ENCODE data around the gene MYBPC2.

The MYBPC2 gene

GRCh38 chr19:50511069-50511822 lies 78.6 kb downstream of the MYBPC2 start, which contains the start of gene JOSD2:
Gene JOSD2 (minus strand): TSS chr19:50511191. CDS start chr19:50510431, 760 bp downstream.
- ATAC-seq: peak; percentile 96
- TF ChIP-seq ZFP3 (CRISPR knock-in tag; IDR thresholded peaks at IDR 0.05) (peak; percentile 68), ZNF565 (CRISPR knock-in tag; conservative IDR thresholded peaks at IDR 0.05; ENCODE audit: low read depth) (0 out of 2 replicates have a peak, but pooled peaks have one; percentile 60), PPARA (CRISPR knock-in tag; IDR thresholded peaks at IDR 0.05; ENCODE audit: borderline replicate concordance) (no peak), PATZ1 (CRISPR knock-in tag; IDR thresholded peaks at IDR 0.05; ENCODE audit: borderline replicate concordance) (peak; percentile 45; the same call in 1 of the 2 replicates), TSHZ2 (CRISPR knock-in tag; IDR thresholded peaks at IDR 0.05) (0 out of 2 replicates have a peak, but pooled peaks have one; percentile 51)

GRCh38 chr19:50512112-50512998 lies 79.7 kb downstream of the MYBPC2 start:
- no peak for ATAC-seq
- no peak for TF ChIP-seq PATZ1 (CRISPR knock-in tag; IDR thresholded peaks at IDR 0.05; ENCODE audit: borderline replicate concordance)
- TF ChIP-seq SNAI2 (CRISPR knock-in tag; IDR thresholded peaks at IDR 0.05): no peak
- no peak for TF ChIP-seq POU6F1 (CRISPR knock-in tag; IDR thresholded peaks at IDR 0.05; ENCODE audit: borderline replicate concordance, low read depth)
- no peak for TF ChIP-seq ZFP30 (CRISPR knock-in tag; IDR thresholded peaks at IDR 0.05)

- TF ChIP-seq CSRNP3 (CRISPR knock-in tag; IDR thresholded peaks at IDR 0.05) (no peak), ZC3H10 (CRISPR knock-in tag; IDR thresholded peaks at IDR 0.05) (no peak)
- TF ChIP-seq, protein P1, sequence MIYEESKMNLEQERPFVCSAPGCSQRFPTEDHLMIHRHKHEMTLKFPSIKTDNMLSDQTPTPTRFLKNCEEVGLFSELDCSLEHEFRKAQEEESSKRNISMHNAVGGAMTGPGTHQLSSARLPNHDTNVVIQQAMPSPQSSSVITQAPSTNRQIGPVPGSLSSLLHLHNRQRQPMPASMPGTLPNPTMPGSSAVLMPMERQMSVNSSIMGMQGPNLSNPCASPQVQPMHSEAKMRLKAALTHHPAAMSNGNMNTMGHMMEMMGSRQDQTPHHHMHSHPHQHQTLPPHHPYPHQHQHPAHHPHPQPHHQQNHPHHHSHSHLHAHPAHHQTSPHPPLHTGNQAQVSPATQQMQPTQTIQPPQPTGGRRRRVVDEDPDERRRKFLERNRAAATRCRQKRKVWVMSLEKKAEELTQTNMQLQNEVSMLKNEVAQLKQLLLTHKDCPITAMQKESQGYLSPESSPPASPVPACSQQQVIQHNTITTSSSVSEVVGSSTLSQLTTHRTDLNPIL (CRISPR knock-in tag; IDR thresholded peaks at IDR 0.05; ENCODE audit: low read depth): no peak
- no peak for ATAC-seq
Observed at GRCh38 chr19:50512999-50513745, 80.5 kb downstream of the MYBPC2 start.

Data from SK-N-SH treated with all-trans-retinoic acid at 6 μM for 48 hours (cell line).